HEK293T (cell line): Measurements from ENCODE around the gene TMC4.
"Not testable (repeated sequence)": the region's sequence is repeated elsewhere in the genome, so short reads cannot be mapped to it uniquely, and the experiment has no call there.

Source experiments
- CTCF ChIA-PET: fragments of 350-600 bp; formaldehyde crosslinking; extraction: SDS; loops from one replicate; lab custom pipeline; 2021; ENCODE audit warnings: antibody characterized with exemption, inconsistent platforms; lab: Yijun Ruan, JAX
- POLR2A ChIA-PET: fragments of 350-600 bp; formaldehyde crosslinking; extraction: SDS; loops from one replicate; lab custom pipeline; 2020; ENCODE audit warnings: antibody characterized with exemption, inconsistent platforms; lab: Yijun Ruan, JAX
- DNase-seq: peaks from one replicate; pipeline ENCODE4 v3.0.0; 2012; ENCODE audit warnings: mixed read lengths; ENCODE audit errors: extremely low spot score
- ARNT ChIP-seq: fragments of 450-650 bp; IDR thresholded peaks from 2 replicates; pipeline ENCODE4 v1.6.1; 2017; ENCODE audit warnings: mild to moderate bottlenecking
- BHLHE40 ChIP-seq: fragments of 450-650 bp; IDR thresholded peaks from 2 replicates; pipeline ENCODE4 v1.6.1; 2016; ENCODE audit warnings: mild to moderate bottlenecking, moderate library complexity, borderline replicate concordance
- CTBP1 ChIP-seq: fragments of 450-650 bp; IDR thresholded peaks from 2 replicates; pipeline ENCODE4 v1.6.1; 2016; ENCODE audit warnings: borderline replicate concordance
- ELF4 ChIP-seq: fragments of 450-650 bp; IDR thresholded peaks from 2 replicates; pipeline ENCODE4 v1.6.1; 2017; ENCODE audit warnings: antibody characterized with exemption
- FOXA1 ChIP-seq: fragments of 450-650 bp; IDR thresholded peaks from 2 replicates; pipeline ENCODE4 v1.6.1; 2016; ENCODE audit warnings: mild to moderate bottlenecking
- FOXK2 ChIP-seq: fragments of 450-650 bp; IDR thresholded peaks from 2 replicates; pipeline ENCODE4 v1.6.1; 2016; ENCODE audit warnings: mild to moderate bottlenecking
- FOXM1 ChIP-seq: fragments of 450-650 bp; IDR thresholded peaks from 2 replicates; pipeline ENCODE4 v1.6.1; 2017; ENCODE audit warnings: mild to moderate bottlenecking, borderline replicate concordance
- HDGF ChIP-seq: fragments of 450-650 bp; IDR thresholded peaks from 2 replicates; pipeline ENCODE4 v1.6.1; 2017; ENCODE audit warnings: antibody characterized with exemption, borderline replicate concordance
- L3MBTL2 ChIP-seq: fragments of 450-650 bp; conservative IDR thresholded peaks from 2 replicates; pipeline ENCODE4 v1.6.1; 2016; ENCODE audit warnings: mild to moderate bottlenecking
- LEF1 ChIP-seq: fragments of 450-650 bp; IDR thresholded peaks from 2 replicates; pipeline ENCODE4 v1.6.1; 2017; ENCODE audit warnings: mild to moderate bottlenecking, borderline replicate concordance
- NFRKB ChIP-seq: fragments of 450-650 bp; IDR thresholded peaks from 2 replicates; pipeline ENCODE4 v1.6.1; 2016; ENCODE audit warnings: mild to moderate bottlenecking, moderate library complexity
- SP1 ChIP-seq: fragments of 450-650 bp; IDR thresholded peaks from 2 replicates; pipeline ENCODE4 v1.6.1; 2017
- SUZ12 ChIP-seq: fragments of 450-650 bp; IDR thresholded peaks from 2 replicates; pipeline ENCODE4 v1.6.1; 2016; ENCODE audit warnings: mild to moderate bottlenecking
- TARDBP ChIP-seq: fragments of 450-650 bp; IDR thresholded peaks from 2 replicates; pipeline ENCODE4 v1.6.1; 2016
- ZNF384 ChIP-seq: fragments of 450-650 bp; IDR thresholded peaks from 2 replicates; pipeline ENCODE4 v1.6.1; 2016
- TF ChIP-seq, protein P1 (sequence below): fragments of 450-650 bp; IDR thresholded peaks from 2 replicates; pipeline ENCODE4 v1.6.1; 2016

TMC4 gene

GRCh38 chr19:54211235-54211634 lies 38.3 kb upstream of the TMC4 start:
- no peak for DNase-seq
- TF ChIP-seq LEF1 (no peak), ELF4 (no peak), BHLHE40 (no peak), NFRKB (no peak), SP1 (no peak), TARDBP (no peak), FOXM1 (no peak), L3MBTL2 (no peak), HDGF (no peak), FOXK2 (no peak), CTBP1 (no peak), SUZ12 (no peak), ZNF384 (no peak), FOXA1 (no peak), ARNT (no peak)
- TF ChIP-seq, protein P1, sequence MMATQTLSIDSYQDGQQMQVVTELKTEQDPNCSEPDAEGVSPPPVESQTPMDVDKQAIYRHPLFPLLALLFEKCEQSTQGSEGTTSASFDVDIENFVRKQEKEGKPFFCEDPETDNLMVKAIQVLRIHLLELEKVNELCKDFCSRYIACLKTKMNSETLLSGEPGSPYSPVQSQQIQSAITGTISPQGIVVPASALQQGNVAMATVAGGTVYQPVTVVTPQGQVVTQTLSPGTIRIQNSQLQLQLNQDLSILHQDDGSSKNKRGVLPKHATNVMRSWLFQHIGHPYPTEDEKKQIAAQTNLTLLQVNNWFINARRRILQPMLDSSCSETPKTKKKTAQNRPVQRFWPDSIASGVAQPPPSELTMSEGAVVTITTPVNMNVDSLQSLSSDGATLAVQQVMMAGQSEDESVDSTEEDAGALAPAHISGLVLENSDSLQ, result no peak
- CTCF ChIA-PET, result no interaction called here
- POLR2A ChIA-PET, result interaction anchor here (1.6 kb wide), 1 partner anchor 10 kb away, joined by 4 read pairs; the partner anchor contains the start of gene RPS9

DNA sequence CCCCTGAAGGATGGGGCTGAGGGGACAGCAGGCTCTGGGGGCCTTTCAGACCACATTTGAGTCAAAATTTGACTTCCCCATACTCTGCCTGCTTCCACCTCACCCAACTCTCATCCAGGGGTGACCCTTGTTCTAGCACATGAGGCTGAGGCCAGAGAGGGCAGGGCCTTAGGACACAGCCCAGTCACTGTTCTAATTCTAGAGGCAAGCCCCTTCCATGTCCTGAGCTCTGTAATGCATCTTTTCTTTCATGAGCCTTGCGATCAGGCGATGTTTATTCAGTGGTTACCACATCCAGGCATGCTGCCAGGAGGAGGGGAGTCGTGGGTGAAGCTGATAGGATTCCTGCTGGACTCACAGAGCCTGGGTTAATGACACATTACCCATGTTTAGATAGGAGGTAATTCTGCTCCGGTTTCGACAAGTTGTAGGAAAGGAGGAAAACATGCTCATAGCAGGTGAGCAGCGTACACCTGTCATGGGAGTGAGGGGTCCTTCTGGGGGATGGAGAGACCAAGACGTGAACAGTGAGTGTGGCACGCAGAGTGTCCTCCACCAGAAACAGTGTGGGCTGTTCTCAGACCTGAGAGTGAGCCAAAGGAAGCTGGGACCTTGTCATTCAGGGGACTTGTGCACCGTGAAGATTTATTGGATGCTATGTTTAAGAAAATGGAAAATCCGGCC lies 37.0 kb upstream of the TMC4 start:
- DNase-seq, result peak; percentile 61
- ChIA-PET POLR2A (interaction anchor here (1.0 to 6.7 kb wide), 5 partner anchors 9 to 50 kb away, joined by 3 to 46 read pairs (median 4); partner anchors contain the start of genes MBOAT7, RPS9 and TSEN34), CTCF (no interaction called here)
- TF ChIP-seq FOXK2 (no peak), LEF1 (no peak)

DNA sequence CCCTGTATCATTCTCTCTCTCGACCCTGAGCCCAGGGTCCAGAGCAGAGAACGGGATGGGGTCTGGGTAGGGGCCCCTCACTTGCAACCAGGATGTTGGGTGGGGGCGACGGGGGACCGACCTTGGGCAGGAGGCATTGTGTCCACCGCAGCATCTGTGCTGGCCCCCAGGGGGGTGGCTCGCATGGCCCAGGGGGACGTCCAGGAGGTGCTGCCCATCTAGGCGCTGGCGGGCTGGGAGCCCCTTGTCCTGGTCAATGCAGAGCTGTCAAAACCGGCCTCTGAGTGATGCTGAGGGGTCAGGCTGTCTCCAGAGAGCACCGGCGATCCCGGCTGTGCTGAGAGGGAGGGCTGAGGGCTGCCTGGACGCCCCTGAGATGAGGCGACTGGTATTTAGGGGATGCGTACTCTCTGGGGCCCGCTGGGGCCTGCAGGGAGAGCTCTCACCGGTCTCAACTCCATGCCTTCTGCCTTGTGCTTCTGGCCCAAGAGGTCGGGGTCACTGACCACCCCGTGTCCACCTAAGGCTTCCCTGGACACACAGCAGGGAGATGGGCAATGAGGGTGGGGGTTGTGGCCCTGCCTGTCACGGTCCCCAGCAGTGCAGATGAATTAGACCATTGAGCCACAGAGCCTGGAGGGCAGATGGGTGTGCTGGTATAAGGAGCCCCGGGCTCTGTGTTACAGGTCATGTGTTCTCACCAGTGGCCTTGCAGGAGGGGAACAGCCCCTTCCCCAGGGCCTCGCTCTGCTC lies 36.3 kb upstream of the TMC4 start:
- POLR2A ChIA-PET, result interaction anchor here (1.0 to 6.7 kb wide), 5 partner anchors 8 to 49 kb away, joined by 3 to 46 read pairs (median 4); partner anchors contain the start of genes MBOAT7, RPS9 and TSEN34
- TF ChIP-seq LEF1 (no peak), ELF4 (no peak), L3MBTL2 (no peak), ZNF384 (no peak), SUZ12 (no peak), TARDBP (no peak)
- TF ChIP-seq, protein P1, result no peak
- DNase-seq, result no peak
- CTCF ChIA-PET, result no interaction called here

- TF ChIP-seq ELF4, result no peak
- TF ChIP-seq HDGF, result no peak
- TF ChIP-seq ZNF384, result no peak
- no peak for TF ChIP-seq BHLHE40
- TF ChIP-seq SP1, result no peak
- no peak for TF ChIP-seq ARNT
- TF ChIP-seq FOXM1, result no peak
- TF ChIP-seq TARDBP, result no peak
- TF ChIP-seq NFRKB, result no peak
- no peak for TF ChIP-seq L3MBTL2
- CTCF ChIA-PET, result no interaction called here
- DNase-seq, result no peak
- POLR2A ChIA-PET, result interaction anchor here (1.0 to 6.7 kb wide), 3 partner anchors 8 to 19 kb away, joined by 4 to 46 read pairs (median 18); partner anchors contain the start of genes MBOAT7, RPS9 and TSEN34
These were observed 35.8 kb upstream of the TMC4 start for GRCh38 chr19:54208784-54209057.

DNA sequence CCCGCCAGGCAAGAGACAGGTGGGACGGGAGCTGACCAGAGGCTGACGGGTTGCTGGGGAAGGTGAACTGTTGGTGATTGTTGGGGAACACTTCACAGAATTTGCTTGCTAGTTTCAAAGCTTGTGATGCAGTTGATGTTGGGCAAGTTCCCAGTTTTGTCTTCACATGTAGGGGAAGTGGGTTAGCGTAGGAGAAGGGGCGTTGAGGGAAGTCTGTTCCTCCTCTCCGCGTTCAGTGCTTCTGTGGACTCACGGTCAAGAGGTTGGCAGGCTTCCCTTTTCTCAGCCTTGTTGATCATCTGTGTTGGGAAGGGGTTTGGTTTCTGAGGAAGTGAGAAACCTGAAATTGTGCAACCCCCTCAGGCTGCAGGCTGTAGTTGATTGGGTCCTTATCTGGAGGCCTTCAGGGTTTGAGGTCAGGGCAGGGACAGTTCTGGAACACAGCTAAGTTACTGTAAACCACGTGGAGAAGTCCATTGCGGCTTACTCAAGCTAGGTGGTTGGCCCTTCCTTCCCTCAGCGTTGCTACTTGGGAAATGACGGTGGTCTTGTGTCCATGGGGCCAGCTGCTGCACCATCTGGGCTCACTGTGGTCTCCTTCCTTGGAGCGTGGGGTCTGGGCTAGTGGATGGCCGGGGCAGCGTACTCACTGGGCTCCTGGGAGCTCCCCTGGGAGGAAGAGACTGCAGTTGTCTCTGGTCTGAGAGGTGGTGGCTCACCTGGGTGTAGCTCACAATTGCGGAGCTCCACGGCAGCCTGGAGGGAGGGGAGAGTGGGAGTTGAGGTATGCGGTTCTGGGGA lies 35.2 kb upstream of the TMC4 start:
- ChIA-PET CTCF (no interaction called here), POLR2A (interaction anchor here (6.7 kb wide), 1 partner anchor 19 kb away, joined by 46 read pairs; the partner anchor contains the start of genes MBOAT7 and TSEN34)
- no peak for DNase-seq
- TF ChIP-seq BHLHE40, result peak; percentile 31; the same call in 1 of the 2 replicates
- no peak for TF ChIP-seq L3MBTL2

GRCh38 chr19:54207676-54207982 lies 34.7 kb upstream of the TMC4 start:
- no peak for DNase-seq
- ChIA-PET CTCF (no interaction called here), POLR2A (interaction anchor here (6.7 kb wide), 1 partner anchor 18 kb away, joined by 46 read pairs; the partner anchor contains the start of genes MBOAT7 and TSEN34)
- TF ChIP-seq FOXM1 (no peak), HDGF (no peak), SUZ12 (no peak), L3MBTL2 (no peak), SP1 (no peak), BHLHE40 (no peak), ELF4 (no peak), LEF1 (no peak), TARDBP (no peak), ZNF384 (no peak)
- TF ChIP-seq, protein P1, result no peak

DNA sequence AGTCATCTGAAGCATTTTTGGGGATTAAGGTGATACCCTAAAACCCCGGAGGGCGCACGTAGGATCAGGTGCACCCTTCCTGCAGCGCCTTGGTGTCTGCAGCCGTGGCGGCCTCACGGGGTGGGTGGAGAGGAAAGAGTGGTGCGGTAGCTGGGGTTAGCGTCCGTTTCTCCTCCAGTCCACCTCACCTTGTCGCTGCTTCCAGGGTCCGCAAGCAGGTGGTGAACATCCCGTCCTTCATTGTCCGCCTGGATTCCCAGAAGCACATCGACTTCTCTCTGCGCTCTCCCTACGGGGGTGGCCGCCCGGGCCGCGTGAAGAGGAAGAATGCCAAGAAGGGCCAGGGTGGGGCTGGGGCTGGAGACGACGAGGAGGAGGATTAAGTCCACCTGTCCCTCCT lies 34.2 kb upstream of the TMC4 start:
- CTCF ChIA-PET, DNase-seq: not testable (repeated sequence)
- POLR2A ChIA-PET, result interaction anchor here (6.7 kb wide), 1 partner anchor 18 kb away, joined by 46 read pairs; the partner anchor contains the start of genes MBOAT7 and TSEN34
